HG03575 (cell line): ENCODE data around the gene TLL2.

Source experiments
- ATAC-seq: cut with Tn5 transposase; IDR thresholded peaks from one replicate; pipeline ENCODE4 v1.9.1; 2021; ENCODE audit not compliant: unreplicated experiment, insufficient number of reproducible peaks, low FRiP score; ENCODE audit errors: extremely low read depth

TLL2 gene

DNA sequence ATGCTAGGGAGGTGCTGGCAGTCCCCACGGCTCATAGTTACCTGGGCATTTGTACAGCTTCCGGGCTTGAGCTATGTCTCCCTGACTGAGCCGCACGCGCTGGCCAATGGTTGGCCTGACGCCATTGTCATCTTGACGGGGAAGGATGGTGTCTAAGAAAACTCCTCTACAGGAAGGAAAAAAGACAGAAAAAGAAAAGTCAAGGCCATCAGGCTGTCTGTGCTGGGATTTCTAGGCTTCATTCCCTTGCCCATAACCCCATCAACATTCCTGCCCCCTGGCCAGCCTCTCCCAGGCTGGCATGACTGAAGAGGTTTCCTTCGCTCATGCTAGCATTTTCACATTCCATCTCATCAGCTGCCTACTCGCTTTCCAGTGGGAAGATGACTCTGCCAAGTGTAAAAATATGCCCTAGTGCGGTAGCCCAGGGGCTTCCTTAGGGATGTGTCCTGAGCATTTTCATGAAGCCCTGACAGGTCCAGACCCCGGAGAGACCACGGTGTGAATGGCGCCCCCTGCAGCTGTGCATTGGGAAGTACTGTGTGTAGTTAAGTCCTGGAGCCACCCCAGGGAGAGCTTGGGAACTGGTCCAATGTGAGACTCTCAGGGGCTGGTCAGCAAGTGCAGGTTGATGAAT, 100.5 kb downstream of the TLL2 start:
- no peak for ATAC-seq

DNA sequence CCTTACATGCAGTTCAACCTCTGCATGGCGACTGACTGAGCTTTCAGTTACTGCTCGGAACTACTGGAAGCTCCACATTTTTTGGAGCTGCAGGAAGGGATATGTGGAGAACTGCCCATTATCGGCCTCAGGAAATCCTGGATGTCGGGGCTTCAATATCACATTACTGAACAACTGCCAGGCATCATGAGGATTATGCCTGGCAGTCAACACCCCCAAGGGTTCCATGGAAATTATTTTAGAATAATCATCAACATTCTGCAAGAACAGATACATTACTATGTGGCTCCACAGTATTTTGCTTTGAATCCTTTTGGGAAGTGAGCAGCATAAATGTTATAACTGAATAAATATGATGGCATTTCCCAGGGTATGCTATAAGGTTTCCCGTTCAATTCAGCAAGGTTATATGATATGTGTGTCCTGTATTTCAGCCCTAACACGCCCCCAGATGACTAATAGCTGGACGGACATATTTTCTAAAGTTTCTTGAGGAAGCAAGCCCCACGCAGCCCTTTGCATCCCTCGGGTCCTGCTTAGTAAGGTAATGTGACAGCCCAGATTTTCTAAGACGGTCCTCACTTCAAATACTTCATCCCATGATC, 101.9 kb downstream of the TLL2 start:
- no peak for ATAC-seq

DNA sequence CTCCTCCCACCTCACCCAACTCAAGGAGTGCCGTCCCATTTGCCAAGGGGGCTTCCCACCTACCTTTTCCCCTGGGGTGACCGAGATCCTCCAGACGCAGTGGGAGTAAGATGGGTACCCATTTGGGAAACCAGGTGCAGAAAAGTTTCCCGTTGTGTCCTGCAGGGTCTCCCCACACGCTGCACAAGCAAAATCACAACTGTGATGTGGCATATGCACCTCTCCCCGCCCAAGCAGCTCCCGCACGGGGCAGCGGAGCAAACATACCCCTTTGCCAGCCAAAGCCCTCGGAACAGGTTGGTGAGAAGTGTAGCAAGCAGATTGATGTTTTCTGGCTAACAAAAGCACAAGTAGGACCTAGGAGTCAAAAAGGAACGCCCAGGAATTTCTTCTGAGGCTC, 103.4 kb downstream of the TLL2 start:
- ATAC-seq, result no peak

DNA sequence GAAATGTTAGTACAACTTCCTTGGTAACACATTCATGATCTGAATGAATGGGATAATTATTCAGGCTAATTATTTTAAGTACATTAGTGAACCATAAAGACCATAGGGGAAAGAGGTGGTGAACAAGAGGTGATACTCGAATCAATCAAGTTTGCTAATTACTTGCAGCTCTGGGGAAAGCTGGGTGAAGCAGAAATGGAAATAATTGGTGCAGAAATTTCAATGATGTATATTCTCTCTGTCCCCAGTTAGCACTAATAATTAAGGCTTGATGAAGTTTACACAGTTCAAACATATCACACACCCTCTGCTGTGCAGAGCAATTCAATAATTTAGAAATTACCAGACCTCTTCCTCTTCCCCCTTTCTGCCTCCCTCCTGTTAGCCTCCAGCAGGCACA, 105.5 kb downstream of the TLL2 start:
- no peak for ATAC-seq

DNA sequence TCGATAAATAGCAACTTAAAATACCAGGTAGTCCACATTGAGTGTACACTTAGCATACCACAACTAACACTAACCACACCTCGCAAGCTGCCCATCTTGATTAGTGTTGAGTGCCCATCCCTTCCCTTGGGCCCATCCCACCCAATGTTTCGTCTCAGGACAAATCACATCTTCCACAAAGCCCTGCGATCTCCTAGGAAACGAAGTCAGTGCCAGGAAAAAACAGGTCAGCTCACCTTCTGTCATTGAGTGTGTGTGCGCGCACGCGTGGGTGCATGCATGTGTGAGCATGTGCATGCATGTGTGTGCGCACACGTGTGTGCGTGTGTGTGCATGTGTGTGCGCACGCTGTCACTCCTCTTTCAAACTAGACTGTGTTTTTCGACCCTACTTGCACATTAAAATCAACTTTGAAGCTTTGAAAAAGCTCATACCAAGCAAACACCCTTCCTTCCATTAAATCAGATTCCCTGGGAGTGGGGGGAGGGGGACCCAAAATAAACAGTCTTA, 106.1 kb downstream of the TLL2 start:
- ATAC-seq, result no peak

DNA sequence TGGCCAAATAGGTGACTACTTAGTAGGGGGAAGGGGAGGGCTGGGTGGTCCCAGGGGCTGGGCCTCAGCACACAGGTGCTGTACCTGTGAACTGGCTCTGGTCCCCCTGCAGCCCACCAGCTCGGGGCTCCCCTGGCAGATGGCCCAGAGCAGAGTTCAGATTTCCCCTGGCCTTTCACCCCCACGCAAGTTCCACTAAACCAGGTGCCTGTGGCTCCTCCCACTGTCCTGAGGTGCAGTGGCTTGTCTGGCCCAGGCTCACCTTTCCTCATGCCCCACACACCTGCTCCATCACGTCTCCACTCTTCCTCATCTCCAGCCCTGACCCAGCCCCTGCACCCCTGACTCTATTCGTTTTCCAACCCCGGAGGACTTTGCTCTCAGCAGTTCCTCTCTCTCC, 107.6 kb downstream of the TLL2 start:
- ATAC-seq, result no peak

DNA sequence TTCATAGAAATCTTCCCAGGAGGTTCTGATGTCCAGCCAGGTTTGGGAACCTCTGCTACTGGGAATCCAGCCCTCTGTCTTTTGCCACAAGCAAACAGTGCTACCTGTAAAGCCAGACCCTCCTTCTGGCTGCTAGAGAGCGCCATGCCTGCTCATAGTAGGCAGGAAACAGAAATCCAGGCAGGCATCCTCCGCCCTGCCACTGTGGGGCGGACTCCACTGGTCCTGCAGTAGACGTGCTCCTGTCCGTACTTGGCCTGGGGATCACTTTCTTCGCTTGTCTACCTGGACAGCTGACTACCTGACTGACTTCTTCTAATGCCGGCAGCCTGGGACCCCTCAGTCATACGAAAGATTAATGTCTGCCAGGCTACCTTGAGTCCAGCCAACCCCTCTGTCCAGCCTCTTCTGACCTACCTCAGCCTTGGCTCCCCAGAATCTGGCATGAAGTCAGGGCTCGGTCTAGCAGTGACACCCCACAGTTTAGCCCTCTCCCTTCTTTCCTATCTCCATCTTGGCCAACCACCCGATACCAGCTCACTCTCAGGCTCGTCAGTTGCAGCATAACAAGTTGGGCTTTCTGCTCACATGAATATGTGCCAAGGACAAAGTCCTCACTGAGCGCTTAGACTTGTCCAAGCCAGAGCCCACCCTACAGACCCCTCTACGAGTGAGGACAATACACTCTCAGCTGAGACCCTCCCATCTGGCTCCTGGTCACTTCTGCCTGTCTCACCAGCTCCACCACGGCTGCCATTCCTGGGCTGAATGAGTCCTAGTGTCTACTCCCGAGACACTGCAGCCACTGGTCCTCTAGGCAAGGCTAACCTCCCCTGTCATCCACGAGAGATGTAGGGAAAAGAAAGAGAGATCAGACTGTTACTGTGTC, 111.1 kb downstream of the TLL2 start:
- ATAC-seq, result no peak

DNA sequence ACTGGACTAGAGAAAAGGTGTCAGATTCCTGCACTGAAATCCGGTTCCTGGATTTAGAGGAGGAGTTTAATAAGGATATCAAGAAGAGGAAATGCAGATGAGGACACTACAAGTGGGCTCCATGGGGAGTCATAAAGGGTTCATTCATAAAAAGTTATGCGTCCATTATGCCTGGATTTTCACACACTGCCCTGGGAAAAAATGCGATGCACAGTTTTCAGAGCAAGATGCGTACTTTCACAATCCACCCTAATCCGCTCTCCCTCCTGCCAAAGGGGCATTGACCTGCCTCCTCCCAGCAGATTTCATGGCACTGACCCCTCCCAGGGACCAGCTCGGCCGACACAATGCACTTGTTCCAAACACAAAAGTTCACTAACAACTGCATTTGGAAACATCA, 112.7 kb downstream of the TLL2 start:
- ATAC-seq, result no peak

DNA sequence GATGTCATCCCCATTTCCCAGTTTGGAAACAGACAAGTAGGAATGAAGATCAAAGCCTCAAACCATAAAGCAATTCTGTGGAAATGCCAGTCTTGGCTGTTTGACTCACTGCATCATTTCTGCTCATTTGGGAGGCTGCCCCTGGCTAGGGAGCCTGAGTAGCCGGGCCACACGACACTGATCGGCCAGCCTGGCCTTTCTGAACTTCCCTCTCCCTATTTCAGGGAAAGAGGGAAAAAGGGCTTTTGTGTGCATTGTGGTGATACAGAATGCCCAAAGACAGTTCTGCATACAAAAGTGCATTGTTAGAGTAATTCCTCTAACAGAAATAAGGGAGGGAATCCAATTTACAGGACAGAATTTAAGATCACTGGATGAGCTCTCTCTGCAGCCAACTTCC, 113.3 kb downstream of the TLL2 start:
- ATAC-seq, result no peak

DNA sequence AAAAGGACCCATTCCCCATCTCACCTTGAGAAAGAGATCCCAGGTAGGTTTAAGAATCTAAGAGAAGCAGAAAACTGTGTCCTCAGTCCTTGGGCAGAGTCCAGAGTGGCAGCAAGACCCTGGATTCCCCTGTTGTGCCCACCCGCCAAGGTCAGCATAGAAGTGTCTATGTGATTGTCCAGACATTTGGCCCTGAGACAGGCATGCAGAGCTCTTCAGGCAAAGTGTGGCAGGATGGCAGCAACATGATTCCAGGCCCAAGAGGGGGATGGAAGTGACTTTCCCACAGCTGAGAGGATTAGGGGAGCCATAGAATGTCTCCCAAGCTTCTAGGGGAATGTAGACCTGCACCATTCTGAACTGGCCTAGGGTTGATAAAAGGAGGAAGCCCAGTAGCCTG, 115.8 kb downstream of the TLL2 start:
- no peak for ATAC-seq

DNA sequence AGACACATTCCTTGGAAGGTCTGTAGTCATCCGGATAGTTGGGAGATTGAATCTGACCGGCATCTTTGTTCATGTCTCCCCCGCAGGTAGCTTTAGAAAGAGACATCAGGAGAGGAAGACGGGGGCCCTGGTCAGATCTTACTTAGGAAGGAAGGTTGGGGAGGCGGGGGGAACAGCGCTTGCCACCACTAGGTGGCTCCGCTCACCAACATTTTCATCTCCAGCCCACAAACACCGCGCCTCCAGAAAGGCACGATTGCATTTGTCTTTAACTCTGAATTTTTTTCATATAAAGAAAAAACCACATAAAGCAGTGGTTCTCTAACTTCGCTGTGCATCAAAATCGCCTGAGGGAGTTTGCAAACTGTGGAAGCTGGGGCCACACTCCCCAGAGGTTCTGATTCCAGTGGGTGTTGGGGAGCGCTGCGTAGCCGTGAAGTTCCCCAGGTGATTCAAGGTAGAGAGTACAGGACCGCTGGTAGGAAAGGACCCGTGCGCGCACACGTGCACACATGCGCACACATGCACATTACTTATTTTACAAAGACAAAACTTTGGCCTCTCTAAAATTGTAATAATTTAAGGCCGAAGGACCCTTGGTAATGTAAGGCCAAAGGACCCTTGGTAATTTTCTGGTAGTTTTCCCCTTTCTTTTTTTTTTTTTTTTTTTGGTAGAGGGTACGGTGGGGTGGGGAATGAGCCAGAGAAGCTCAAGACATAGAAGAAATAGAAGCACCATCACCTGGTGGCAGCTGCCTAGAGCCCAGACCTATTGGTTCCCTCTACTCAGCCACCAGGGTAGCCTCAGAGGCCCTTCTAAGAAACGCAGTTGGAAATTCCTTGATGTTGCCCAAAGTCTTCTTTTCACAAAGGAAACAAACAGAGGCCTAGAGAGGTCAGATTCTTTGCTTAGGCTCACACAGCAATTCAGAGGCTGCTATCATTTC, 117.5 kb downstream of the TLL2 start:
- ATAC-seq, result no peak

DNA sequence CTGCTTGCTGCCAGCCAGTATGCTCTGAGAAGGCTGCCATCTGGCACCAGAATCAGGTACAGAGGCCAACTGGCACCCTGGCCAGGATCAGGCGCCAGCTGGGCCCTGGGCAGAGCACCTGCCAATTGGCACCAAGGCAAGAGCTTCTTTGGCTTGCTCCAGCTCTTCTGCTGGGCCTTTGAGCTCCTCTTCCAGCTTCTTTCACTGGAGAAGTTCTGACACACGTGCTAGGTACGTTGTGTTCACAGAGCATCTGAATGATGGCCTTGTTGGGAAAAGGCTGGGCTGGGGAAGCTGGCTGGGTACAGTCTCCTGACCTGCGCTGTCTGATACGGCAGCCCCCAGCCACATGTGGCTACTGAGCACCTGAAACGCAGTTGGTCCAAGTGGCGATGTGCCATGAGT, 123.3 kb downstream of the TLL2 start:
- no peak for ATAC-seq

DNA sequence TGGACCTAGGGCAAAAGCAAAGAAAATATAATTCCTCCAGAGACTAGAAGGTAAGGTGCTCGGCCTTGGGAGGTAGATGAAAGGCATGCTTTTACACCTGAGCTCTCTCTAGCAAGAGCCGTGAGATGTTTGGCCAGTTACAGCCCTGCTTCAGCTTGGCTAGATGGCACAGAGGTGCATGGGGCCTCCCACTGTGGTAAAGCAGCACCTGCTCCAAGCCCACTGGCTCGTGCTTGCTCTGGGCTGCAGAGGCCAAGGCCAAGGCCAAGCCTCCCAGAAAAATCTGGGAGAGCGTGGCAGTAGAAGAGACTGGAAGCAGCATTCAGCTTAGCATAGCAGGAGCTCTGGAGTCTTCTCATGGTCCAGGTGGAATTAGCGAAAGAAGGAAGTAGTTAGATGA, 123.9 kb downstream of the TLL2 start:
- ATAC-seq, result no peak

DNA sequence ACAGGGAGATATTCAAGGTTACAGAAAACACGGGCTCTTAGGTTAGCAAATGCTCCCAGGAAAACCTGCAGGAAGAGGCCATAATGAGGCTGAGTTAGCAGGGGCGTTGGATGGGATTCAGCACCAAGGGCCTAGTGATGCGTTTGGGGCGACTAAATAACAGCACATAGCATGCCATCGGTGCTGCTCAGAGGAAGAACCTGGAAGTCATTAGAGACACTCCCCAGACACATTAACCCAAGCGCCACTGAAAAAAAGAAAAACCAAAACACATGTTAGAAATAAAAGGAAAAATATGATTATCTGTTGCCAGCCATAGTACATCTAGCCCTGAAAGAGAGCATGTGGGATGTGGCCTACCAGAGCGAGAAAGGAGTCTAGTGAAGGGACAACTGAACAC, 126.1 kb downstream of the TLL2 start:
- ATAC-seq, result no peak

DNA sequence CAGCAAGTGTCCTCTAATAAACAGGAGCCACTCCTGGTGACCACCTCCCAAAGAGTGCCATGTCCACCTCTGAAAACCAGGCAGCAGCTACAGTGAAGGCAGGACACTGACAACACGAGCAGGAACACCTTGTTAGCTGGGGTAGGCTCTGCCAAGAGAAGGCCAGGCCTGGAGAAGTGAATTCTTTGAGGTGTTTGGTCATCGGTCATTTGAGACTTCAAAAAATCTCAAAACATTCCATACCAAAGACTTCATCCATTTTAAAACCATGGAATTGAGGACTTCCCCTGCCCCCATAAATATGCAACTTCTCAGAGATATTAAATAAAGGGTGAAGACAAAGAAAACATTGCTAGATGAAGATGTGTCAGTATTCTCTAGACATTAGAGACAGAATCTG, 126.6 kb downstream of the TLL2 start:
- ATAC-seq, result no peak

DNA sequence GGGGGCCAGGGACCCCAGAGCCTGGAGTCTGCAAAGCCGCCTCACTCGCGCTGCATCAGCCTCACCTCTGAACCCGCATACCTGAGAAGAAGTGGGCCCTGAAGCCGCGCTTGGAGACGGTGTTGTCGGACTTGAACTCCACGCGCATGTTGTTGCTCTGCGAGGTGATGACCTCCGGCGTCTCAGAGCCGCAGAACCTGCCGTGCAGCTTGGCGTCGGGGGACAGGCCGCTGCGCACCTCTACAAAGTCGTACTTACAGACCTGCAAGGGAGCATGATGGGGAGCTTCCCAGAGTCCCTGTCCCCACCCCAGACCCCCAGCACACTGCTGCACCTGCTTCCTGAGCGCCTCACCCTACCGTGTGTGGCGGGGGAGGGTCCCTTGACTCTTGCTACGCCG, 129.2 kb downstream of the TLL2 start:
- no peak for ATAC-seq

DNA sequence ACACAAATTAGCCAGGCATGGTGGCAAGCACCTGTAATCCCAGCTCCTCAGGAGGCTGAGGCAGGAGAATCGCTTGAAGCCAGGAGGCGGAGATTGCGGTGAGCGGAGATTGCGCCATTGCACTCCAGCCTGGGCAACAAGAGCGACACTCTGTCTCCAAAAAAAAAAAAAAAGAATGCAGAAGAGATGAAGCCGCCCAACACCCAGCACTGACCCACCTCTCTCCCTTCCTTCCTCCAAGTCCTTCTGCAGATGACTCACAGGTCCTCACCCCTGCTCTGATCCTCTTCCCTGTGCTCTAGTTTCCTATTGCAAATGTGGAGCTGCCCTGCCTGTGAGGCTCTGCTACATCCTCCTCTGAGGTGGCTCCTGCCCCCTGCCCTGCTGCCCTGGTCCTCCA, 132.9 kb downstream of the TLL2 start:
- ATAC-seq, result no peak

DNA sequence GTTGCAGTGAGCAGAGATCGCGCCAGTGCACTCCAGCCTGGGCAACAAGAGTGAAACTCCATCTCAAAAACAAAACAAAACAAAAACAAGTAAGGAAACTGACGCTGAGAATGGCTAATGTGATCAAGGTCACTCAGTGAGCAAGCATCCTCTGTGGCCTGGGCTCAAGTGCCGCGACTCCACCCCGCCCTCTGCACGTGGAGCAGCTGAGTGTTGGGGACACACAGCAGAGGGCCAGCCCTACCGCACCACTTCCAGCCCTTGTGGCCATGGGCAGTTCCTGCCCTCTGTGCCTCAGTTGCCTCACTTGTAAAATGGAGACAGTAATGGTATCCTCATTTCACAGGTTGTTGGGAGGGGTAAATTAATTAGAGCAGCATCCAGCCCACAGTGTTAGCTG, 134.0 kb downstream of the TLL2 start:
- no peak for ATAC-seq

DNA sequence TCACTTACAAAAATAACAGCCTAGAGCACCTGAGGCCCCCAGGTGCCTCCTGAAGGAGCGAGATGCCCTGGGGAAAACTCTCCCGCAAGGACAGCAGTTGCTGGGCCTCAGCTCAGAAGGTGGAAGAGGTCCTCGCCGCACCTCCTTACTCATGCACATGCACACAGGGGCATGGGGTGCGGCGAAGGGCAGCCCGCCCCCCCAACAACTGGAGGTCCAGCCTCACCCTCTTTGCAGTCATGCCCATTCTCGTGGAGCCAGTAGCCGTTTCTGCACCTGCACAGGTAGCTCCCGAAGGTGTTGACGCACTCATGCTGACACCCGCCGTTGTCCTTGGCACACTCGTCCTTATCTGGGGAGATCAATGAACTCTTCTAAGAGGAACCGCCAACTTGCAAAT, 135.0 kb downstream of the TLL2 start:
- ATAC-seq, result no peak
